ENCODE measurements around the gene HYAL3. TPM values are rescaled to one million over a fixed set of nuclear protein-coding genes. Genes with fewer than 3 reads are reported as not detected.
A peak's percentile ranks its signal among the peaks of the same experiment; 100 is the strongest.
"Not testable (repeated sequence)": the region's sequence is repeated elsewhere in the genome, so short reads cannot be mapped to it uniquely, and the experiment has no call there.

The HYAL3 gene
- polyA plus RNA-seq, 1 experiment: 3.0 TPM

GRCh38 chr3:50275141-50275995 is 23.8 kb downstream of the HYAL3 start:
- no peak for DNase-seq (ENCODE audit: low read depth, low spot score)
- H3K27ac ChIP-seq (ENCODE audit: low read depth, low read length): no peak overlapping the region
- H3K9me3 ChIP-seq (ENCODE audit: control insufficient read depth, insufficient read depth, low read length): no peaks in the 10 kb centered on the region; the same call in 1 of the 2 replicates
- ChIA-PET CTCF (interaction anchor here (0.6 to 1.4 kb wide), 12 partner anchors 13 to 222 kb away, joined by 3 to 7 read pairs (median 4); no protein-coding TSS in a partner anchor), POLR2A (no interaction called here)
- peaks cover 19% of the 10 kb centered on the region for H3K27me3 ChIP-seq (ENCODE audit: control insufficient read depth, insufficient read depth, low read length)
- H3K4me3 ChIP-seq (ENCODE audit: low read depth, low read length): no peak overlapping the region
- TF ChIP-seq CTCF (IDR thresholded peaks at IDR 0.05; ENCODE audit: low read depth, low read length): no peak

- Histone ChIP-seq H3K9me3 (ENCODE audit: control insufficient read depth, insufficient read depth, low read length) (no peaks in the 10 kb centered on the region; the same call in 1 of the 2 replicates), H3K4me3 (ENCODE audit: low read depth, low read length) (no peak overlapping the region), H3K27ac (ENCODE audit: low read depth, low read length) (no peak overlapping the region), H3K27me3 (ENCODE audit: control insufficient read depth, insufficient read depth, low read length) (peaks cover 19% of the 10 kb centered on the region)
- ChIA-PET POLR2A (interaction anchor here (1.0 kb wide), 1 partner anchor 38 kb away, joined by 3 read pairs; the partner anchor contains the start of gene GNAI2), CTCF (interaction anchor here (0.6 to 1.4 kb wide), 14 partner anchors 13 to 221 kb away, joined by 3 to 7 read pairs (median 4); no protein-coding TSS in a partner anchor)
- no peak for DNase-seq (ENCODE audit: low read depth, low spot score)
- TF ChIP-seq CTCF (IDR thresholded peaks at IDR 0.05; ENCODE audit: low read depth, low read length): peak; percentile 71
Observed at GRCh38 chr3:50274371-50275104, 24.7 kb downstream of the HYAL3 start.

- Histone ChIP-seq H3K27ac (ENCODE audit: low read depth, low read length) (no peak overlapping the region), H3K27me3 (ENCODE audit: control insufficient read depth, insufficient read depth, low read length) (peaks cover 19% of the 10 kb centered on the region), H3K4me3 (ENCODE audit: low read depth, low read length) (no peak overlapping the region), H3K9me3 (ENCODE audit: control insufficient read depth, insufficient read depth, low read length) (no peaks in the 10 kb centered on the region; the same call in 1 of the 2 replicates)
- POLR2A ChIA-PET: no interaction called here
- TF ChIP-seq CTCF (IDR thresholded peaks at IDR 0.05; ENCODE audit: low read depth, low read length): no peak
- no peak for DNase-seq (ENCODE audit: low read depth, low spot score)
- CTCF ChIA-PET: no interaction called here
Observed at GRCh38 chr3:50273689-50274065, 25.5 kb downstream of the HYAL3 start.

- ChIA-PET CTCF (interaction anchor here (1.0 to 2.5 kb wide), 4 partner anchors 13 to 81 kb away, joined by 4 to 9 read pairs (median 8); no protein-coding TSS in a partner anchor), POLR2A (interaction anchor here (0.7 kb wide), 1 partner anchor 74 kb away, joined by 7 read pairs; no protein-coding TSS in a partner anchor)
- TF ChIP-seq CTCF (IDR thresholded peaks at IDR 0.05; ENCODE audit: low read depth, low read length): peak; percentile 92
- no peak for DNase-seq (ENCODE audit: low read depth, low spot score)
- Histone ChIP-seq H3K4me3 (ENCODE audit: low read depth, low read length) (peak overlapping the region; percentile 49), H3K27ac (ENCODE audit: low read depth, low read length) (no peak overlapping the region), H3K27me3 (ENCODE audit: control insufficient read depth, insufficient read depth, low read length) (peaks cover 19% of the 10 kb centered on the region), H3K9me3 (ENCODE audit: control insufficient read depth, insufficient read depth, low read length) (no peaks in the 10 kb centered on the region; the same call in 1 of the 2 replicates)
Observed at GRCh38 chr3:50272911-50273688, 26.1 kb downstream of the HYAL3 start.

GRCh38 chr3:50272538-50272910 is 26.7 kb downstream of the HYAL3 start:
- DNase-seq (ENCODE audit: low read depth, low spot score); H3K27ac ChIP-seq (ENCODE audit: low read depth, low read length); H3K4me3 ChIP-seq (ENCODE audit: low read depth, low read length); H3K9me3 ChIP-seq (ENCODE audit: control insufficient read depth, insufficient read depth, low read length): not testable (repeated sequence)
- ChIA-PET CTCF (interaction anchor here (0.6 to 2.5 kb wide), 7 partner anchors 12 to 130 kb away, joined by 3 to 9 read pairs (median 8); no protein-coding TSS in a partner anchor), POLR2A (interaction anchor here (0.7 to 1.5 kb wide), 3 partner anchors 27 to 74 kb away, joined by 4 to 8 read pairs (median 7); no protein-coding TSS in a partner anchor)
- H3K27me3 ChIP-seq (ENCODE audit: control insufficient read depth, insufficient read depth, low read length): peaks cover 19% of the 10 kb centered on the region
